Measurements from ENCODE around the gene NEBL.

The NEBL gene

GRCh38 chr10:20841419-20841818, 55.7 kb downstream of the NEBL start:
- H3K27ac ChIP-seq, result no peak overlapping the region
- no peak for TF ChIP-seq ZFX (IDR thresholded peaks at IDR 0.05; ENCODE audit: borderline replicate concordance)
- no peak for TF ChIP-seq CTCF (IDR thresholded peaks at IDR 0.05)

- TF ChIP-seq CTCF (IDR thresholded peaks at IDR 0.05), result no peak
- TF ChIP-seq ZFX (IDR thresholded peaks at IDR 0.05; ENCODE audit: borderline replicate concordance), result no peak
- no peak overlapping the region for H3K27ac ChIP-seq
These were observed 57.2 kb downstream of the NEBL start for GRCh38 chr10:20839910-20840309.

- TF ChIP-seq CTCF (IDR thresholded peaks at IDR 0.05), result no peak
- no peak for TF ChIP-seq ZFX (IDR thresholded peaks at IDR 0.05; ENCODE audit: borderline replicate concordance)
These were observed 58.0 kb downstream of the NEBL start for GRCh38 chr10:20839141-20839540.

GRCh38 chr10:20836401-20836800, 60.7 kb downstream of the NEBL start:
- TF ChIP-seq CTCF (IDR thresholded peaks at IDR 0.05) (no peak), ZFX (IDR thresholded peaks at IDR 0.05; ENCODE audit: borderline replicate concordance) (no peak)
- no peak overlapping the region for H3K27ac ChIP-seq

More at GRCh38 chr10:20839141-20839540, 58.0 kb downstream of the NEBL start:
- no peak overlapping the region for H3K27ac ChIP-seq

- no peak for TF ChIP-seq ZFX (IDR thresholded peaks at IDR 0.05; ENCODE audit: borderline replicate concordance)
- no peak for TF ChIP-seq CTCF (IDR thresholded peaks at IDR 0.05)
- H3K27ac ChIP-seq, result no peak overlapping the region
These were observed 61.8 kb downstream of the NEBL start for GRCh38 chr10:20835335-20835734.

- H3K27ac ChIP-seq, result no peak overlapping the region
- TF ChIP-seq ZFX (IDR thresholded peaks at IDR 0.05; ENCODE audit: borderline replicate concordance) (no peak), CTCF (IDR thresholded peaks at IDR 0.05) (no peak)
These were observed 62.3 kb downstream of the NEBL start for GRCh38 chr10:20834825-20835224.

GRCh38 chr10:20822825-20823224, 74.3 kb downstream of the NEBL start:
- TF ChIP-seq CTCF (IDR thresholded peaks at IDR 0.05), result no peak
- TF ChIP-seq ZFX (IDR thresholded peaks at IDR 0.05; ENCODE audit: borderline replicate concordance), result no peak
- H3K27ac ChIP-seq, result no peak overlapping the region
